GM18499 (cell line): ENCODE measurements around the gene TMEFF2.

Source experiments
- ATAC-seq: cut with Tn5 transposase; IDR thresholded peaks from one replicate; pipeline ENCODE4 v1.9.1; 2021; ENCODE audit warnings: moderate number of reproducible peaks; ENCODE audit not compliant: insufficient read depth, unreplicated experiment

Gene TMEFF2

GRCh38 chr2:191913796-191914195 is 280.9 kb downstream of the TMEFF2 start:
- ATAC-seq = no peak

DNA sequence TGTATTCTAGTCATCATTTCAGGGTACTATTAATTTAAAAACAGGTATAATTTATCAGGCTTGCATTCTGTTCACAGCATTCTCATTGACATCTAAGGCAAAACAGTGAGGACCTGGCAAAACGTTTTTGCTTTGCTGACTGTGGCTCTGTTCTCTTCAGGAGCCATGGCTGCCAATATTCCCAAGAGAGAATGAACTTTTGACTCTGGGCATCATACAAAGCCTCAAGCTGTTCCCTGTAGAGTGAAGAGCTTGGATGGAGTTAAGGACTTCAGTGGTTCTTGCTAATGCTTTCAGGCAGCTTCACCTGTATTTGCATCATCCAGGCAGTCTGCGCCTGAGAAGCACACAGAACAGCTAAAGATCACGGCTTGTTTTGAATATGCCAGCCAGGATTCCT is 282.0 kb downstream of the TMEFF2 start:
- ATAC-seq = no peak

DNA sequence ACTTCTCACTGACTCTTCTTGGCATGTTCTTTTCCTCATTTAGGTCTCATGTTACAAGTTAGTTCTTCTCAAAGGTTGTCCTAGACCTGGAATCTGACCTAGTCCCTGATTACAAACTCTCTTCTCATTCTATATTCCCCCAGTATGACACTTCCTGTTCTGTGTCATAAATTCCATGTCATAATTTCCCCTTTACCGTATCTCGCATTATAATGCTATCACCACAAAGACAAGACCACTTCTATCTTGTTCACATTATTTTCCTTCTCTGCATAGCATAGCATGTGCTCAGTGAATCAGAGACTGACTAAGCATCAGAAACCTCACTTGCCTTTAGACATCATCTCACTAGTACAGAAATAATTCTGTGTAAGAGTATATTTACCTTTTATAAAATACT is 284.2 kb downstream of the TMEFF2 start:
- no peak for ATAC-seq

DNA sequence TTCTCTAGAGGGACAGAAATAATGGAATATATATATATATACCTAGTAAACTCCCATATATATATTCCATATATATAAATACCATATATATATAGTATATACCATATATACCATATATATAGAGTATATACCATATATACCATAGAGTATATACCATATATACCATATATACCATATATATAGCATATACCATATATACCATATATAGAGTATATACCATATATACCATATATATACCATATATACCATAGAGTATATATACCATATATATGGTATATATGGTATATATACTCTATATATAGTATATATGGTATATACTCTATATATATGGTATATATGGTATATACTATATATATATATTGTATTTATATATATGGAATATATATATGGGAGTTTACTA is 285.9 kb downstream of the TMEFF2 start:
- ATAC-seq = no peak

- ATAC-seq = no peak
Observed at GRCh38 chr2:191907545-191907944, 287.2 kb downstream of the TMEFF2 start.

DNA sequence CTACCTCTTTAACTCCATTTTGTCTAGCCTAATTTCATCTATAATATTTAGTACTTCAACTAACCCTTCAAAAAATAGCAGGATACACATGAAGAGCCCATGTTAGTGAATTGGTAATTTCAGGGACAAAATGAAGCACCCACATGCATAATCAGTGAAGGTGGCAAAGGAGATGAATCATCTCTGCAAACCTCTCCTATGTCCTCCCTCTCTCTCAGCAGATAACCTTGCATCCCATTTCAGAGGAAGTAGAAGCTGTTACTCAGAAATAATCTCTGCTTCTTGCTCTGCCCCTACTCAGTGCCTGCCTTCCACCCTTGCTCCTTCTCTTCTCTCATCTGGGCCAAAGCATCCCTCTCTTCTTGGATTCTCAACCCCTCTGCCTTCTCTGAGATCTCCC is 287.6 kb downstream of the TMEFF2 start:
- ATAC-seq = no peak

DNA sequence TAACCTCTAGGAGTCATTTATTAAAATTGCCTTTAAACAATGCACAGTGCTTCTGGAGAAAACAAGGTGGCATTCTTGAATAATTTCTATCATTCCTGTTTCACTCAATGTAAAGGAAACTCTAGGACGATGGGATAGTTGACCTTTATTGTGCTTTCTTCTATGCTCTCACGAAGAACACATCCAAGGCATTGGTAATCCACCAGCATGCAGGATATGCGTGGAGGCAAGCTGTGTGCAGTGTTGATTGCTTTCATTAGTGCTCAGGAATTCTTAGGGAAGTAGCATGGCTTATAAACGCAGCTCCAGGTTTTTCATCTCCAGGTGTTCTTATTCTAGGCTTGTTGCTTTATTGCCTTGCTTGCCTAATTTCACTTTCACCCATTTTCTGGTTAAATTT is 289.4 kb downstream of the TMEFF2 start:
- ATAC-seq = no peak

GRCh38 chr2:191901031-191901430 is 293.7 kb downstream of the TMEFF2 start:
- ATAC-seq = no peak

- ATAC-seq = no peak
Observed at GRCh38 chr2:191899410-191899809, 295.3 kb downstream of the TMEFF2 start.
